OCI-LY3 (cell line): ENCODE results near the gene HSF2BP.
"Not testable (repeated sequence)": the region's sequence is repeated elsewhere in the genome, so short reads cannot be mapped to it uniquely, and the experiment has no call there.

Experiments
- H2AFZ ChIP-seq: fragments of 200-600, 300-600 bp; shearing (Covaris generic); 2 replicates; pipeline ENCODE4 v1.6.0; 2014; ENCODE audit warnings: antibody characterized with exemption, low read depth, low read length
- H3K27ac ChIP-seq: fragments of 200-600, 300-600 bp; sonication (generic); 2 replicates; pipeline ENCODE4 v1.5.1; 2014; ENCODE audit warnings: mild to moderate bottlenecking, low read length, moderate library complexity, mixed read lengths
- H3K27me3 ChIP-seq: fragments of 200-600, 300-600 bp; sonication (generic); 2 replicates; pipeline ENCODE4 v1.6.1; 2014; ENCODE audit warnings: low read depth, low read length, mixed read lengths
- H3K36me3 ChIP-seq: fragments of 200-600, 300-600 bp; sonication (generic); replicated peaks from 2 replicates; pipeline ENCODE3; 2014; ENCODE audit warnings: low read depth, low read length, mixed read lengths
- H3K4me1 ChIP-seq: fragments of 300-600, 200-600 bp; sonication (generic); 2 replicates; pipeline ENCODE4 v1.6.1; 2014; ENCODE audit warnings: low read length, mixed read lengths
- H3K4me2 ChIP-seq: fragments of 200-600, 300-600 bp; sonication (generic); 2 replicates; pipeline ENCODE4 v1.6.1; 2014; ENCODE audit warnings: low read length, mixed read lengths
- H3K4me3 ChIP-seq: fragments of 300-600, 200-600 bp; sonication (generic); 2 replicates; pipeline ENCODE4 v1.5.1; 2014; ENCODE audit warnings: antibody characterized with exemption, mild to moderate bottlenecking, low read length, moderate library complexity
- H3K79me2 ChIP-seq: fragments of 300-600, 200-600 bp; shearing (Covaris generic); 2 replicates; pipeline ENCODE4 v1.6.1; 2014; ENCODE audit warnings: mild to moderate bottlenecking, low read length, mixed read lengths
- H3K9ac ChIP-seq: fragments of 300-600, 200-600 bp; shearing (Covaris generic); 2 replicates; pipeline ENCODE4 v1.6.0; 2014; ENCODE audit warnings: mild to moderate bottlenecking, low read length, moderate library complexity
- H3K9me3 ChIP-seq: fragments of 200-600, 300-600 bp; shearing (Covaris generic); 2 replicates; pipeline ENCODE4 v1.6.1; 2014; ENCODE audit warnings: low read length, mixed read lengths; ENCODE audit not compliant: insufficient read depth
- H4K20me1 ChIP-seq: fragments of 200-600, 300-600 bp; sonication (generic); 2 replicates; pipeline ENCODE4 v1.6.1; 2016; ENCODE audit warnings: low read length, mixed read lengths; ENCODE audit not compliant: insufficient read depth
- EZH2phosphoT487 ChIP-seq: fragments of 200-600 bp; shearing (Covaris generic); IDR thresholded peaks from 2 replicates; pipeline ENCODE4 v1.6.1; 2018; ENCODE audit warnings: antibody characterized with exemption, mixed run types, low read depth
- TF ChIP-seq, protein P1 (sequence below): fragments of 200-600, 300-600 bp; sonication (generic); IDR thresholded peaks from 2 replicates; pipeline ENCODE4 v1.5.1; 2014; ENCODE audit warnings: antibody characterized with exemption, low read length, low read depth

HSF2BP gene

GRCh38 chr21:43618940-43619339 is 40.3 kb downstream of the HSF2BP start:
- peaks cover 1% of the 10 kb centered on the region for H3K4me1 ChIP-seq
- H4K20me1 ChIP-seq: no peaks in the 10 kb centered on the region
- H3K79me2 ChIP-seq: no peaks in the 10 kb centered on the region
- H3K9me3 ChIP-seq: no peaks in the 10 kb centered on the region
- peaks cover 4% of the 10 kb centered on the region for H3K36me3 ChIP-seq
- H2AFZ ChIP-seq: no peak overlapping the region
- H3K27me3 ChIP-seq: no peaks in the 10 kb centered on the region
- no peak overlapping the region for H3K9ac ChIP-seq
- no peak overlapping the region for H3K27ac ChIP-seq
- TF ChIP-seq, protein P1, sequence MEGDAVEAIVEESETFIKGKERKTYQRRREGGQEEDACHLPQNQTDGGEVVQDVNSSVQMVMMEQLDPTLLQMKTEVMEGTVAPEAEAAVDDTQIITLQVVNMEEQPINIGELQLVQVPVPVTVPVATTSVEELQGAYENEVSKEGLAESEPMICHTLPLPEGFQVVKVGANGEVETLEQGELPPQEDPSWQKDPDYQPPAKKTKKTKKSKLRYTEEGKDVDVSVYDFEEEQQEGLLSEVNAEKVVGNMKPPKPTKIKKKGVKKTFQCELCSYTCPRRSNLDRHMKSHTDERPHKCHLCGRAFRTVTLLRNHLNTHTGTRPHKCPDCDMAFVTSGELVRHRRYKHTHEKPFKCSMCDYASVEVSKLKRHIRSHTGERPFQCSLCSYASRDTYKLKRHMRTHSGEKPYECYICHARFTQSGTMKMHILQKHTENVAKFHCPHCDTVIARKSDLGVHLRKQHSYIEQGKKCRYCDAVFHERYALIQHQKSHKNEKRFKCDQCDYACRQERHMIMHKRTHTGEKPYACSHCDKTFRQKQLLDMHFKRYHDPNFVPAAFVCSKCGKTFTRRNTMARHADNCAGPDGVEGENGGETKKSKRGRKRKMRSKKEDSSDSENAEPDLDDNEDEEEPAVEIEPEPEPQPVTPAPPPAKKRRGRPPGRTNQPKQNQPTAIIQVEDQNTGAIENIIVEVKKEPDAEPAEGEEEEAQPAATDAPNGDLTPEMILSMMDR: no peak
- no peak for TF ChIP-seq EZH2phosphoT487
- no peak overlapping the region for H3K4me2 ChIP-seq
- H3K4me3 ChIP-seq: no peak overlapping the region

DNA sequence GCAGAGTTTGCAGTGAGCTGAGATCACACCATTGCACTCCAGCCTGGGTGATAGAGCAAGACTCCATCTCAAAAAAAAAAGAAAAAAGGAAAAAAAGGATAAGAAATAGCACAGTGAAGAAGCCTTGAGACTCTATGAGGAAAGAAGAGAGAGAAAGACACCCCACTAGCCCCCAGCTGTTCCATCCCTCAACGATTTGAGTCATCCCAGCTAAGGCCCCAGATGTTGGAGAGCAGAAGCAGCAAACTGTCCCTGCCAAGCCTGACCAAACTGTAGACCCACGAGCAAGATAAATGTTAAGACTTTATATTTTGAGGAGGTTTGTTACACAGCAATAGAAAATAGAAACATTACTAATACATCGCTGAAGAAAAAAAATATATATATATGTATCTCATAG is 42.4 kb downstream of the HSF2BP start:
- not testable (repeated sequence) for H3K27ac ChIP-seq, H3K27me3 ChIP-seq, H3K4me3 ChIP-seq, H3K9ac ChIP-seq, H3K79me2 ChIP-seq, H4K20me1 ChIP-seq, H3K36me3 ChIP-seq, H2AFZ ChIP-seq, H3K9me3 ChIP-seq, H3K4me2 ChIP-seq
- peaks cover 10% of the 10 kb centered on the region for H3K4me1 ChIP-seq

GRCh38 chr21:43614839-43615238 is 44.4 kb downstream of the HSF2BP start:
- no peaks in the 10 kb centered on the region for H4K20me1 ChIP-seq
- H3K36me3 ChIP-seq: no peaks in the 10 kb centered on the region
- H3K9me3 ChIP-seq: no peaks in the 10 kb centered on the region
- H3K27ac ChIP-seq: no peak overlapping the region
- H3K79me2 ChIP-seq: no peaks in the 10 kb centered on the region
- H3K27me3 ChIP-seq: no peaks in the 10 kb centered on the region
- no peak overlapping the region for H2AFZ ChIP-seq
- H3K9ac ChIP-seq: no peak overlapping the region
- H3K4me3 ChIP-seq: no peak overlapping the region
- peaks cover 10% of the 10 kb centered on the region for H3K4me1 ChIP-seq
- no peak overlapping the region for H3K4me2 ChIP-seq
- TF ChIP-seq, protein P1: no peak
- TF ChIP-seq EZH2phosphoT487: no peak

DNA sequence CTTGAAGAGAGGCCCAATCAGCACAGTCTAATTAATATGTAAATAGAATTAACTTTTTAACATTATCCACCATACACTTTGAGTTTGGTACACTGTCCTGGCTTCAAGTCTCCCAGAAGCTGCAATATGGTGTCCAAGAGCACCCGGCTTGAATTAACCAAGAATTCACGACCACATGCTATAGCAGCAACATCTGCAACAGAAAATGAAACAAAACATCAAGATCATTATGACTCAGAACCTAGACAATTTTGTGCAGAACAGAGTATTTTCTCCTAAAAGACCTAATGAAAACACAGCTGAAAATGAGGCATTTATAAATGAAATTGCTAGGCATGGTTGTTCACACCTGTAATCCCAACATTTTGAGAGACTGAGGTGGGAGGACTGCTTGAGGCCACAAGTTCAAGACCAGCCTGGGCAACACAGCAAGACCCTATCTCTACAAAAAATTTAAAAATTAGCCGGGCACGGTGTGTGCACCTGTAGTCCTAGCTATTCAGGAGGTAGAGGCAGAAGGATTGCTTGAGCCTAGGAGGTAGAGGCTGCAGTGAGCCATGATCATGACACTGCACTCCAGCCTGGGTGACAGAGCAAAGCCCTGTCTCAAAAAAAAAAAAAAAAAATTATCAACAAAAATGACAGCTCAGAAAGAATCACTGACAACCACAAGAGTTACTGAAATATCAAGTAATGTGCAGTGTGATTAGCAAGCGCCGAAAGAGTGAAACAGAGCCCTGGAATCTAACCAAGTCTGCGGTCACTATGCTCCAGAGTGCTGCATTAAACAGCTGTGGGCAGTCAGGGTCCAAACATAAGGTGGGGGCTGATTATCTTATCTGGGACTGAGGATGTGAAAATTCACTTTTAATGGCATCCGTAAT is 45.3 kb downstream of the HSF2BP start:
- H3K4me1 ChIP-seq: peaks cover 10% of the 10 kb centered on the region
- no peak overlapping the region for H3K9ac ChIP-seq
- no peaks in the 10 kb centered on the region for H4K20me1 ChIP-seq
- no peaks in the 10 kb centered on the region for H3K9me3 ChIP-seq
- no peak overlapping the region; the same call in 1 of the 2 replicates for H3K4me2 ChIP-seq
- no peak overlapping the region for H3K27ac ChIP-seq
- H3K27me3 ChIP-seq: no peaks in the 10 kb centered on the region
- H2AFZ ChIP-seq: no peak overlapping the region
- H3K4me3 ChIP-seq: no peak overlapping the region
- no peak for TF ChIP-seq EZH2phosphoT487
- TF ChIP-seq, protein P1: no peak
- no peaks in the 10 kb centered on the region for H3K79me2 ChIP-seq
- no peaks in the 10 kb centered on the region for H3K36me3 ChIP-seq
